DOHH2 (cell line): ENCODE results near the gene YTHDF1.

Experiments used
- H3F3A ChIP-seq: fragments of 200-600 bp; sonication (generic), shearing (Covaris generic); 2 replicates; pipeline ENCODE4 v1.6.0; 2016; ENCODE audit warnings: antibody characterized with exemption, mild to moderate bottlenecking; ENCODE audit not compliant: control insufficient read depth, insufficient read depth
- H3K27ac ChIP-seq: fragments of 200-600 bp; sonication (generic); 2 replicates; pipeline ENCODE4 v1.5.1; 2014; ENCODE audit warnings: low read depth, mild to moderate bottlenecking, low read length, moderate library complexity
- H3K27me3 ChIP-seq: fragments of 200-600 bp; sonication (generic); 2 replicates; pipeline ENCODE4 v1.6.1; 2014; ENCODE audit warnings: mild to moderate bottlenecking, low read length, mixed read lengths; ENCODE audit not compliant: control insufficient read depth
- H3K36me3 ChIP-seq: fragments of 200-600 bp; sonication (generic); 2 replicates; pipeline ENCODE4 v1.6.1; 2014; ENCODE audit warnings: mild to moderate bottlenecking, low read length, moderate library complexity, mixed read lengths; ENCODE audit not compliant: control insufficient read depth
- H3K4me1 ChIP-seq: fragments of 200-600 bp; sonication (generic); 2 replicates; pipeline ENCODE4 v1.6.1; 2014; ENCODE audit warnings: mild to moderate bottlenecking, low read length, mixed read lengths; ENCODE audit not compliant: control insufficient read depth
- H3K4me2 ChIP-seq: fragments of 200-600 bp; sonication (generic); 2 replicates; pipeline ENCODE4 v1.6.0; 2014; ENCODE audit warnings: mild to moderate bottlenecking, low read length, moderate library complexity
- H3K4me3 ChIP-seq: fragments of 200-600 bp; sonication (generic); 2 replicates; pipeline ENCODE4 v1.5.1; 2014; ENCODE audit warnings: mild to moderate bottlenecking, low read length, mixed read lengths
- H3K79me2 ChIP-seq: fragments of 200-600 bp; sonication (generic); 2 replicates; pipeline ENCODE4 v1.6.1; 2014; ENCODE audit warnings: mild to moderate bottlenecking, low read length, mixed read lengths; ENCODE audit not compliant: control insufficient read depth
- H3K9me2 ChIP-seq: fragments of 200-600 bp; sonication (generic); replicated peaks from 2 replicates; pipeline ENCODE4 v1.6.1; 2014; ENCODE audit warnings: mild to moderate bottlenecking, low read length, mixed read lengths; ENCODE audit not compliant: control insufficient read depth
- H3K9me3 ChIP-seq: fragments of 200-600 bp; sonication (generic); 2 replicates; pipeline ENCODE4 v1.6.1; 2014; ENCODE audit warnings: antibody characterized with exemption, low read length, mixed read lengths; ENCODE audit not compliant: control insufficient read depth, insufficient read depth
- H4K20me1 ChIP-seq: fragments of 200-600 bp; sonication (generic); 2 replicates; pipeline ENCODE4 v1.6.0; 2014; ENCODE audit warnings: low read depth, mild to moderate bottlenecking, antibody characterized with exemption, low read length, moderate library complexity; ENCODE audit not compliant: control insufficient read depth, insufficient read depth
- CTCF ChIP-seq: fragments of 200-600 bp; sonication (generic); IDR thresholded peaks from one replicate; pipeline ENCODE4 v1.5.1; 2014; ENCODE audit warnings: antibody characterized with exemption, mild to moderate bottlenecking, low read depth, low read length; ENCODE audit not compliant: poor library complexity, severe bottlenecking
- EZH2phosphoT487 ChIP-seq: fragments of 200-600 bp; sonication (generic); IDR thresholded peaks from 2 replicates; pipeline ENCODE4 v1.6.1; 2017; ENCODE audit warnings: borderline replicate concordance, mild to moderate bottlenecking, antibody characterized with exemption, low read length, moderate library complexity, mixed read lengths

YTHDF1 gene

GRCh38 chr20:63188159-63188442, 27.8 kb downstream of the YTHDF1 start:
- no peaks in the 10 kb centered on the region for H3K9me2 ChIP-seq
- TF ChIP-seq CTCF (no peak), EZH2phosphoT487 (no peak)
- H3K4me3 ChIP-seq = no peak overlapping the region

GRCh38 chr20:63187338-63188158, 28.4 kb downstream of the YTHDF1 start:
- H3K4me1 ChIP-seq = no peaks in the 10 kb centered on the region
- no peak overlapping the region for H3K4me3 ChIP-seq
- H3K4me2 ChIP-seq = no peak overlapping the region
- no peak overlapping the region for H3K27ac ChIP-seq
- no peaks in the 10 kb centered on the region for H3K36me3 ChIP-seq
- H4K20me1 ChIP-seq = no peaks in the 10 kb centered on the region
- H3K9me2 ChIP-seq = no peaks in the 10 kb centered on the region
- no peak for TF ChIP-seq CTCF
- TF ChIP-seq EZH2phosphoT487 = no peak
- no peaks in the 10 kb centered on the region for H3K27me3 ChIP-seq
- no peaks in the 10 kb centered on the region for H3F3A ChIP-seq
- no peaks in the 10 kb centered on the region for H3K79me2 ChIP-seq
- H3K9me3 ChIP-seq = peaks cover 8% of the 10 kb centered on the region; the same call in 1 of the 2 replicates

More at GRCh38 chr20:63188159-63188442, 27.8 kb downstream of the YTHDF1 start:
- H3K4me2 ChIP-seq = no peak overlapping the region
- H4K20me1 ChIP-seq = no peaks in the 10 kb centered on the region
- H3K27me3 ChIP-seq = no peaks in the 10 kb centered on the region
- no peaks in the 10 kb centered on the region for H3K79me2 ChIP-seq
- no peaks in the 10 kb centered on the region for H3K36me3 ChIP-seq
- H3F3A ChIP-seq = no peaks in the 10 kb centered on the region
- H3K9me3 ChIP-seq = peaks cover 8% of the 10 kb centered on the region; the same call in 1 of the 2 replicates
- no peaks in the 10 kb centered on the region for H3K4me1 ChIP-seq
- H3K27ac ChIP-seq = no peak overlapping the region

- Histone ChIP-seq H3K9me3 (peaks cover 8% of the 10 kb centered on the region; the same call in 1 of the 2 replicates), H3K36me3 (no peaks in the 10 kb centered on the region), H3F3A (no peaks in the 10 kb centered on the region), H3K4me3 (no peak overlapping the region), H3K9me2 (no peaks in the 10 kb centered on the region), H3K27ac (no peak overlapping the region), H3K4me2 (no peak overlapping the region), H3K79me2 (no peaks in the 10 kb centered on the region), H3K4me1 (no peaks in the 10 kb centered on the region), H4K20me1 (no peaks in the 10 kb centered on the region), H3K27me3 (no peaks in the 10 kb centered on the region)
- TF ChIP-seq EZH2phosphoT487 (no peak), CTCF (no peak)
Measured at GRCh38 chr20:63186528-63187316, 29.2 kb downstream of the YTHDF1 start.
